HG03378 (cell line): ENCODE data around the gene CTXND1.
A peak's percentile ranks its signal among the peaks of the same experiment; 100 is the strongest.
"Not testable (repeated sequence)": the region's sequence is repeated elsewhere in the genome, so short reads cannot be mapped to it uniquely, and the experiment has no call there.

ENCODE experiments used
- ATAC-seq: cut with Tn5 transposase; IDR thresholded peaks from one replicate; pipeline ENCODE4 v1.9.1; 2021; ENCODE audit warnings: mild to moderate bottlenecking, moderate library complexity; ENCODE audit not compliant: unreplicated experiment

Gene CTXND1

DNA sequence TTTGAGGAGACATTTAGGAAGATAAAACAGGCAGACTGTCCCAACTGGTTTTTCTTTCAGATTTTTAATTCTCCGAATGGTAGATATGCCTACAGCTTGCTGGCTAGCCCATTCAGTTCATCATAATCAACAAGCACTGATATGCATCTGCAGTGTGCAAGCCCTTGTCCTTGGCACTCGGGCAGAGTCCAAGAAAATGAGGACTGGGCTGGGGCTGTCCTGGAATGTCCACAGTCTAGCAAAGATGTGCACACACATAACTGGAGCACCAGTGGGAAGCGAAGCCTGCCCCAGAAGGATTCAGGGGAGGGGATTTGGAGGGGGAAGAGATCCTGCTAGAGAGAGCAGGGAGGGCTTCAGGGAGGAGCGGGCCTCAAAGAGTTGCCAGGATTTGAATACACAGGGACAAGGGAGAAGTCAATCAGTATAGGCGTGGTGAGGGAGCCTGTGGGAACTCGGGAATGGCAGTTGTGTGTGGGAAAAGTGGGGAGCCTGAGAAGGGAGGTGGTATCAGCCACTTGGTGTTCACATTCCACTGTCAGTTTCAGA lies 90.5 kb downstream of the CTXND1 start:
- no peak for ATAC-seq

DNA sequence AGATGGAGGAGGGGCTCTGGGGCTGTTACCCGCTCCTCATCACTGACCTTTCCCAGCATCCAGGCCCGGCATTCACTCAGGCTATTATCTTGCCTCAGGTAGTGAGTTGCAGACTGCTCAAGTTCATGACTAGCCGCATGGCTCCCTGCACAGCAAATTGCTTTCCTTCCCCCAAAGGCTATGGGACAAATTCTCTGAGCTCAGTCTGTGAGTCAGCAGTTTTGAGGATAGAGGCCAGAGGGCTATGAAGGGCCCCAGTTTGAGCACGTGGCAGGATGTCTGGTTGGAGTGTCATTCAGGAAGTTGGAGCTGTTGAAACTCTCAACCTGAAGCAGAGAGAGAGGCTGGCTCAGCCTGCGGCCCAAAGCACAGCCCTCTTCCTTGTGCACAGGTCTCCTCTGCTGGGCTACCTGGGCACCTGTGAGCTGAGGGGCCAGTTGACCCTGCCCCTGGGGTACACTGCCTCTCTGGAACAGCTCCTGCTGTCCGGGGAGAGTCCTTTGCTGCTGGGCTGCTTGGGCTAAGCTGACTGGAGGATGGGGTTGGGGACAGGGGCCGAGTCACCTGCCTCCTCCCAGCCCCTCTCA lies 91.3 kb downstream of the CTXND1 start:
- ATAC-seq, result peak; percentile 68

DNA sequence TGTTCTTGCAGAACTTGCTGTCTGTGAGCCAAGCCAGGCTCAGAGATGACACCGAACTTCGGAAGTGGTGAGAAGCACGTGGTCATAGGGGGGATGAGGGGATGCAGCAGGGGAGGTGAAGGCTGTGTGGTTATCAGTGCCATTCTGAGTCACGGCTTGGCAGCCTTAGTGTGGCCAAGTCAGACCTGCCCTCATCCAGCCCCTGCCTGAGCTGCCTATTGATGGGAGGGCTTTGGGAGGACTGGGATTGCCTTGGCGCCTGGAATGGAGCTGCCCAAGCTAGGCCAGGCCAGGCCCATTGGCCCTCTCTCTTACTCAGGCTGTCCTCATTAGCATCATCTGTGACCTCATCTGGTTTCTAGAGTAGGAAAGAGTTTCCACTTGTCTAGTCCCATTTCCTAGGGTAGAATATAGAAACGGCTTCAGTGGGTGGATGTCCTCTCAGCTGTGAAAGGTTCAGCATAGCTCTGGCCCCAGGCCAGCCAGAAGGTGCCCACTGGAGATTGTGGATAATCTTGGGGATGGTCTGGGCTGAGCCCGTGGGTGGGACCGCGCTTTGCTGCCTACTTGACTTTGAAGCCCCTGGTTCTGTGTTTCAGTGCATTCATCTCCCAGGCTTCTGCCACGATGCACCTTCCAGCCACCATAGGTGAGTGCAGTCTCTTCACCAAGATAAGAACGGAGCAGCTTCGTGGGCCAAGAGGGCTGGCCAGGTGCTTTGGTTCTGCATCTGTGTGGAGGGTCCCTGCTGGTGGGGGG lies 92.0 kb downstream of the CTXND1 start:
- no peak for ATAC-seq

DNA sequence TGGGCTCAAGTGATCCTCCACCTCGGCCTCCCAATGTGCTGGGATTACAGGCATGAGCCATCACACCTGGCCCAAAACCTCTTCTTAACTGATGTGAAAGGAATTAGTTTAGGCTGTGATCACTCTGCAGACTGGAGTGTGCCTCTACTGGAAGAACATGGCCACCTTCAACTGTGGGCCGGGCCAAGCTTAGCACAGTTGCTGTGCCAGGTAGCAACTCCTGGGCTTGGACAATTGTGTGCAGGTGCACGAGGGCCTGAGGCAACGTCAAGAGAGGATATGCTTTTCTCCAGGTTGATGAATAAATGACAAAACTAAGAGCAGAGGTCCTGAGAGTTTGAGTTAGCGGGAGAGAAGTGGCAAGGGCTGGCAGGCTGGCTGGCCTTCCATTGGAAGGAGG lies 92.7 kb downstream of the CTXND1 start:
- no peak for ATAC-seq

- no peak for ATAC-seq
These were observed 94.8 kb downstream of the CTXND1 start for GRCh38 chr15:80157215-80157614.

DNA sequence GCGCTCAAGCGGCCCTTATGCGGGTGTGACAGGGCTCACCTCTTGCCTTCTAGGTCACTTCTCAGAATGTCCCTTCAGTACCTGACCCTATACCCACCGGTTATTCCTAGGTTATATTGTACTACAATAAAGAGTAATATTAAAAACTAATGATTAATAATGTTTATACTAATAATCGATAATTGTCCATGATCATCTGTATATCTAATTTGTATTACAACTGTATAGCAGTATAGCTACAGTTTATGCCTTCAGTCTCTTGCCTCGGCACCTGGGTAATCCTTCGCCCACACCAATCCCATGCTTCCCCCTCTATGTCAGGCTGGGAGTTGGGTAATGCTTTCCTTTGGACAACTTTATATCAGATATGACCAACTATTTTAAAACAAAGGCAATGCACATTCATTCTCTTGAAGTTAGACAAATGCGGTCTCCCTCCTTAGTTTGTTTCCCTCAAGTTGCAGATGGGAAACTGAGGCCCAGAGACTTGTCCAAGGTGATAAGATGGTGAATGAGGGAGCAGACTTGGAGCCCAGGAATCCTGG lies 95.8 kb downstream of the CTXND1 start:
- no peak for ATAC-seq

DNA sequence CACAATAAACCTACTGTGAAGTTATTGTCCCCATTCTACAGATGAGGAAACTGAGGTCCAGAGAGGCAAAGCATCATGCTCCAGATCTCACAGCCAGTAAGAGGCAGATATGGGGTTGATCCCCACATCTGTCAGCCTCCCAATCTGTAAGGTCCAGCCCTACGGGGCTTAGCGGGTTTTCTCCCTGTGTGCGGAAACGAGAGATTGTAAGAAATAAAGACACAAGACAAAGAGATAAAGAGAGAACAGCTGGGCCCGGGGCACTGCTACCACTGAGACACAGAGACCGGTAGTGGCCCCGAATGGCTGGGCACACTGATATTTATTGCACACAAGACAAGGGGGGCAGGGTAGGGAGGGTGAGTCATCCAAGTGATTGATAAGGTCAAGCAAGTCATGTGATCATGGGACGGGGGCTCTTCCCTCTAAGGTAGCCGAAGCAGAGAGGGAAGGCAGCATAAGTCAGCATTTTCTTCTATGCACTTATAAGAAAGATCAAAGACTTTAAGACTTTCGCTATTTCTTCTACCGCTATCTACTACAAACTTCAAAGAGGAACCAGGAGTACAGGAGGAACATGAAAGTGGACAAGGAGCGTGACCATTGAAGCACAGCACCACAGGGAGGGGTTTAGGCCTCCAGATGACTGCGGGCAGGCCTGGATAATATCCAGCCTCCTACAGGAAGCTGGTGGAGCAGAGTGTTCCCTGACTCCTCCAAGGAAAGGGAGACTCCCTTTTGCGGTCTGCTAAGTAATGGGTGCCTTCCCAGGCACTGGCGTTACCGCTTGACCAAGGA lies 96.4 kb downstream of the CTXND1 start:
- ATAC-seq, result not testable (repeated sequence)

GRCh38 chr15:80155001-80155377 lies 97.0 kb downstream of the CTXND1 start:
- ATAC-seq, result no peak

GRCh38 chr15:80154336-80154735 lies 97.7 kb downstream of the CTXND1 start:
- no peak for ATAC-seq

DNA sequence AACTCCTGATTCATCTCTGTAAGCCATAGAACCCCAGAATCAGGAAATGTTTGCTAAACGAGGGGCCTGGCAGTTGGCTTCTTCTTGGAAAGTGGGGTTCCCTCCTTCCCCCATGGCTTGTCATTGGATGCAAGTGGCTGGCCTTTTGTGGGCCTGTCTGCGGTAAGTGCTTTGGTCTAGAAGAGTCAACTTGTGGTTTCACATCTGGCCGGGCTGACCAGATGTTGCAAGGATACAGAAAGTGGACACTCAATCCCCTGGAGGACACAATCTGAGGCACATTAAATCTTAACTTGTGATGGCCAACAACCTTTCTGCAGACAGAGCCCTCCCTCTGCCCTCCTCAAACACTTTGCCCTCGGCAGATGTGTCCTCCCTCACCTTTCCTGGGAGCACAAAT lies 98.1 kb downstream of the CTXND1 start:
- ATAC-seq, result no peak

- no peak for ATAC-seq
These were observed 98.8 kb downstream of the CTXND1 start, which contains the start of gene FAH for GRCh38 chr15:80152896-80153876. TSS of gene FAH (plus strand) at chr15:80152999. CDS start at chr15:80153055, 56 bp downstream.

DNA sequence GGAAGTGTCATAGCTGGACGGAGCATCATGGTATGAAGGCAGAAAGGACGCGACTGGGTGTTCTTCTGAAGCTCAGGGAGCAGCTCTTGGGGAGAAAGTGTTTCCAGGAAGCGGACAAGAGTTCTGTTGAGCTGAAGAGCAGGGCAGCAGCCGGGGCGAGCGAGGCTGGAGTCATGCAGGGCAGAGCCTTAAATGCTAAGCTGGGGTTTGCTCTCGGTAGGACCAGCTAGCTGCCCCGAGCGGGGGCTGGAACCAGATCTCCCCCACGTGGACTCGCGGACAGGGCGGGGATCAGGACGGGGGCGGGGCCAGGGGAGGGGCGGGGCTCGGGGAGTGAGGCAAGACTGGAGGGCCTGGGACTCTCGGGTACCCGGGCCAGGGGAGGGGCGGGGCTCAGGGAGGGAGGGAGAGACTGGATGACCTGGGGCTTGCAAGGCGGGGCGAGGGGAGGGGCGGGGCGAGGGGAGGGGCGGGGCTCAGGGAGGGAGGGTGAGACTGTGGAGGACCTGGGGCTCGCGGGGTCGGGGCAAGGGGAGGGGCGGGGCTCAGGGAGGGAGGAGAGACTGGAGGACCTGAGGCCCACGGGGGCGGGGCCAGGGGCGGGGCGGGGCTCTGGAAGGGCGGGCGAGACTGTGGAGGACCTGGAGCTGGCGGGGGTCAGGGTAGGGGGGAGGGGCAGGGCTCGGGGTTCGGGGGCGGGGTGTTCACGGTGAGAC lies 99.7 kb downstream of the CTXND1 start:
- no peak for ATAC-seq

GRCh38 chr15:80151576-80151975 lies 100.4 kb downstream of the CTXND1 start:
- no peak for ATAC-seq

- ATAC-seq, result no peak
These were observed 100.9 kb downstream of the CTXND1 start for GRCh38 chr15:80151148-80151547.
